Measurements from ENCODE around the gene ADAM12.
A peak's percentile ranks its signal among the peaks of the same experiment; 100 is the strongest.
"Not testable (repeated sequence)": the region's sequence is repeated elsewhere in the genome, so short reads cannot be mapped to it uniquely, and the experiment has no call there.

The ADAM12 gene

GRCh38 chr10:126066456-126066855, 321.8 kb downstream of the ADAM12 start:
- DNase-seq, result no peak

- DNase-seq, result no peak
These were observed 322.4 kb downstream of the ADAM12 start for GRCh38 chr10:126065751-126066377.

GRCh38 chr10:126064512-126064911, 323.8 kb downstream of the ADAM12 start:
- no peak for DNase-seq

- no peak for DNase-seq
These were observed 324.9 kb downstream of the ADAM12 start for GRCh38 chr10:126063353-126063791.

- no peak for DNase-seq
These were observed 325.9 kb downstream of the ADAM12 start for GRCh38 chr10:126062131-126063032.

GRCh38 chr10:126061526-126061925, 326.8 kb downstream of the ADAM12 start:
- no peak for DNase-seq

GRCh38 chr10:126060261-126060931, 327.9 kb downstream of the ADAM12 start:
- no peak for DNase-seq

- DNase-seq, result no peak
These were observed 329.0 kb downstream of the ADAM12 start for GRCh38 chr10:126059076-126059826.

- DNase-seq, result no peak
These were observed 329.8 kb downstream of the ADAM12 start for GRCh38 chr10:126058507-126058906.

GRCh38 chr10:126058104-126058503, 330.2 kb downstream of the ADAM12 start:
- DNase-seq, result no peak

- no peak for DNase-seq
These were observed 330.8 kb downstream of the ADAM12 start for GRCh38 chr10:126057494-126057893.

- DNase-seq, result no peak
These were observed 334.1 kb downstream of the ADAM12 start for GRCh38 chr10:126054191-126054590.

- peak; percentile 2 for DNase-seq
These were observed 336.1 kb downstream of the ADAM12 start for GRCh38 chr10:126052171-126052570.

- no peak for DNase-seq
These were observed 338.2 kb downstream of the ADAM12 start for GRCh38 chr10:126049759-126050700.

- DNase-seq, result not testable (repeated sequence)
These were observed 340.5 kb downstream of the ADAM12 start for GRCh38 chr10:126047749-126048148.

GRCh38 chr10:126046831-126047230, 341.4 kb downstream of the ADAM12 start:
- DNase-seq, result no peak

GRCh38 chr10:126045861-126046260, 342.4 kb downstream of the ADAM12 start:
- no peak for DNase-seq

- DNase-seq, result no peak
These were observed 344.9 kb downstream of the ADAM12 start for GRCh38 chr10:126043389-126043788.

- DNase-seq, result no peak
These were observed 345.4 kb downstream of the ADAM12 start for GRCh38 chr10:126042906-126043305.

- no peak for DNase-seq
These were observed 345.9 kb downstream of the ADAM12 start for GRCh38 chr10:126042354-126042753.

- peak; percentile 73 for DNase-seq
These were observed 346.5 kb downstream of the ADAM12 start for GRCh38 chr10:126041804-126042231.

GRCh38 chr10:126041117-126041516, 347.2 kb downstream of the ADAM12 start:
- DNase-seq, result no peak

Data from DMS79 (cell line).